Measurements from ENCODE around the gene NECAP2.
A peak's percentile ranks its signal among the peaks of the same experiment; 100 is the strongest.

The NECAP2 gene

DNA sequence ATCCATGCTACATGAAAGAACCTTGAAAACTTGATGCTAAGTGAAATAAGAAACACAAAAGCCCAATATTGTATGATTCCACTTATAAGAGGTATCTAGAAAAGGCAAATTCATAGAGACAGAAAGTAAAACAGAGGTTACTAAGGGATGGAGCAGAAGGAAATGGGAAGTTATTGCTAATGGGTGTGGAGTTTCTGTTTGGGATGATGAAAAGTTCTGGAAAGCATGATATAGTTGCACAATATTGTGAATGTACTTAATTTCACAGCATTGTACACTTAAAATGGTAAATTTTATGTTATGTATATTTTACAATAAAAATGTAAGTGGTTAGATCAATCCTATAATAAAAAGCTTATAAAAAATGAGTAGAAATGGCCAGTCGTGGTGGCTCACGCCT is 1.6 kb upstream of the NECAP2 start:
- TF ChIP-seq ZNF70 (CRISPR knock-in tag; IDR thresholded peaks at IDR 0.05) (no peak), TOX (CRISPR knock-in tag; IDR thresholded peaks at IDR 0.05; ENCODE audit: borderline replicate concordance) (no peak), ZNF8 (CRISPR knock-in tag; IDR thresholded peaks at IDR 0.05) (no peak), GLIS3 (CRISPR knock-in tag; IDR thresholded peaks at IDR 0.05) (no peak), ESRRG (CRISPR knock-in tag; IDR thresholded peaks at IDR 0.05) (no peak), ZFP3 (CRISPR knock-in tag; IDR thresholded peaks at IDR 0.05) (no peak), OSR1 (CRISPR knock-in tag; IDR thresholded peaks at IDR 0.05) (no peak), ARNTL (CRISPR knock-in tag; IDR thresholded peaks at IDR 0.05; ENCODE audit: borderline replicate concordance, low read depth) (no peak), SNAI2 (CRISPR knock-in tag; IDR thresholded peaks at IDR 0.05) (no peak), CSDC2 (CRISPR knock-in tag; IDR thresholded peaks at IDR 0.05) (no peak), ZC3H10 (CRISPR knock-in tag; IDR thresholded peaks at IDR 0.05) (no peak), ZFP30 (CRISPR knock-in tag; IDR thresholded peaks at IDR 0.05) (no peak)
- TF ChIP-seq, protein P1, sequence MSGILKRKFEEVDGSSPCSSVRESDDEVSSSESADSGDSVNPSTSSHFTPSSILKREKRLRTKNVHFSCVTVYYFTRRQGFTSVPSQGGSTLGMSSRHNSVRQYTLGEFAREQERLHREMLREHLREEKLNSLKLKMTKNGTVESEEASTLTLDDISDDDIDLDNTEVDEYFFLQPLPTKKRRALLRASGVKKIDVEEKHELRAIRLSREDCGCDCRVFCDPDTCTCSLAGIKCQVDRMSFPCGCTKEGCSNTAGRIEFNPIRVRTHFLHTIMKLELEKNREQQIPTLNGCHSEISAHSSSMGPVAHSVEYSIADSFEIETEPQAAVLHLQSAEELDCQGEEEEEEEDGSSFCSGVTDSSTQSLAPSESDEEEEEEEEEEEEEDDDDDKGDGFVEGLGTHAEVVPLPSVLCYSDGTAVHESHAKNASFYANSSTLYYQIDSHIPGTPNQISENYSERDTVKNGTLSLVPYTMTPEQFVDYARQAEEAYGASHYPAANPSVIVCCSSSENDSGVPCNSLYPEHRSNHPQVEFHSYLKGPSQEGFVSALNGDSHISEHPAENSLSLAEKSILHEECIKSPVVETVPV (CRISPR knock-in tag; IDR thresholded peaks at IDR 0.05) = no peak
- TF ChIP-seq, protein P2, sequence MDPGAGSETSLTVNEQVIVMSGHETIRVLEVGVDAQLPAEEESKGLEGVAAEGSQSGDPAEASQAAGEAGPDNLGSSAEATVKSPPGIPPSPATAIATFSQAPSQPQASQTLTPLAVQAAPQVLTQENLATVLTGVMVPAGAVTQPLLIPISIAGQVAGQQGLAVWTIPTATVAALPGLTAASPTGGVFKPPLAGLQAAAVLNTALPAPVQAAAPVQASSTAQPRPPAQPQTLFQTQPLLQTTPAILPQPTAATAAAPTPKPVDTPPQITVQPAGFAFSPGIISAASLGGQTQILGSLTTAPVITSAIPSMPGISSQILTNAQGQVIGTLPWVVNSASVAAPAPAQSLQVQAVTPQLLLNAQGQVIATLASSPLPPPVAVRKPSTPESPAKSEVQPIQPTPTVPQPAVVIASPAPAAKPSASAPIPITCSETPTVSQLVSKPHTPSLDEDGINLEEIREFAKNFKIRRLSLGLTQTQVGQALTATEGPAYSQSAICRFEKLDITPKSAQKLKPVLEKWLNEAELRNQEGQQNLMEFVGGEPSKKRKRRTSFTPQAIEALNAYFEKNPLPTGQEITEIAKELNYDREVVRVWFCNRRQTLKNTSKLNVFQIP (CRISPR knock-in tag; IDR thresholded peaks at IDR 0.05; ENCODE audit: borderline replicate concordance, low read depth) = no peak
- no peak for ATAC-seq

DNA sequence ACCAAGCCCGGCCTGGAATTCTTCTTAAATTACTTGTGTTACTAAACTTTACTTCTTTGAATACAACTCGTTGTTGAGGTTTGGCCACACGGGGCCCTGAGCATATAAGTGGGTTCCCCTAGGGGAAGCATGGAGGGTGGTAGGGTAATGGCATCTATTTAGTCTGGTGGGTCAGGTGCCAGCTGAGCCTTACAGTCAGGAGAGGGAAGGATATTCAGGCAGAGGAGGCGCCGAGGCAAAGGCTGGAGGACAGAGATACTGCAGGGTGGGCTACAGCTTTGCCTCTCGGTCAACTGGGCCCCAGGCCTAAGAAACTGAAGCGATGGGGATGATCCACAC is 424 bp upstream of the NECAP2 start:
- ATAC-seq = peak; percentile 61
- no peak for TF ChIP-seq ZNF8 (CRISPR knock-in tag; IDR thresholded peaks at IDR 0.05)
- TF ChIP-seq CSDC2 (CRISPR knock-in tag; IDR thresholded peaks at IDR 0.05) = no peak
- TF ChIP-seq, protein P3, sequence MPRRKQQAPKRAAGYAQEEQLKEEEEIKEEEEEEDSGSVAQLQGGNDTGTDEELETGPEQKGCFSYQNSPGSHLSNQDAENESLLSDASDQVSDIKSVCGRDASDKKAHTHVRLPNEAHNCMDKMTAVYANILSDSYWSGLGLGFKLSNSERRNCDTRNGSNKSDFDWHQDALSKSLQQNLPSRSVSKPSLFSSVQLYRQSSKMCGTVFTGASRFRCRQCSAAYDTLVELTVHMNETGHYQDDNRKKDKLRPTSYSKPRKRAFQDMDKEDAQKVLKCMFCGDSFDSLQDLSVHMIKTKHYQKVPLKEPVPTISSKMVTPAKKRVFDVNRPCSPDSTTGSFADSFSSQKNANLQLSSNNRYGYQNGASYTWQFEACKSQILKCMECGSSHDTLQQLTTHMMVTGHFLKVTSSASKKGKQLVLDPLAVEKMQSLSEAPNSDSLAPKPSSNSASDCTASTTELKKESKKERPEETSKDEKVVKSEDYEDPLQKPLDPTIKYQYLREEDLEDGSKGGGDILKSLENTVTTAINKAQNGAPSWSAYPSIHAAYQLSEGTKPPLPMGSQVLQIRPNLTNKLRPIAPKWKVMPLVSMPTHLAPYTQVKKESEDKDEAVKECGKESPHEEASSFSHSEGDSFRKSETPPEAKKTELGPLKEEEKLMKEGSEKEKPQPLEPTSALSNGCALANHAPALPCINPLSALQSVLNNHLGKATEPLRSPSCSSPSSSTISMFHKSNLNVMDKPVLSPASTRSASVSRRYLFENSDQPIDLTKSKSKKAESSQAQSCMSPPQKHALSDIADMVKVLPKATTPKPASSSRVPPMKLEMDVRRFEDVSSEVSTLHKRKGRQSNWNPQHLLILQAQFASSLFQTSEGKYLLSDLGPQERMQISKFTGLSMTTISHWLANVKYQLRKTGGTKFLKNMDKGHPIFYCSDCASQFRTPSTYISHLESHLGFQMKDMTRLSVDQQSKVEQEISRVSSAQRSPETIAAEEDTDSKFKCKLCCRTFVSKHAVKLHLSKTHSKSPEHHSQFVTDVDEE (CRISPR knock-in tag; IDR thresholded peaks at IDR 0.05) = no peak; the same call in 1 of the 2 replicates
- no peak for TF ChIP-seq ESRRG (CRISPR knock-in tag; IDR thresholded peaks at IDR 0.05)
- no peak for TF ChIP-seq GLIS3 (CRISPR knock-in tag; IDR thresholded peaks at IDR 0.05)
- TF ChIP-seq, protein P4, sequence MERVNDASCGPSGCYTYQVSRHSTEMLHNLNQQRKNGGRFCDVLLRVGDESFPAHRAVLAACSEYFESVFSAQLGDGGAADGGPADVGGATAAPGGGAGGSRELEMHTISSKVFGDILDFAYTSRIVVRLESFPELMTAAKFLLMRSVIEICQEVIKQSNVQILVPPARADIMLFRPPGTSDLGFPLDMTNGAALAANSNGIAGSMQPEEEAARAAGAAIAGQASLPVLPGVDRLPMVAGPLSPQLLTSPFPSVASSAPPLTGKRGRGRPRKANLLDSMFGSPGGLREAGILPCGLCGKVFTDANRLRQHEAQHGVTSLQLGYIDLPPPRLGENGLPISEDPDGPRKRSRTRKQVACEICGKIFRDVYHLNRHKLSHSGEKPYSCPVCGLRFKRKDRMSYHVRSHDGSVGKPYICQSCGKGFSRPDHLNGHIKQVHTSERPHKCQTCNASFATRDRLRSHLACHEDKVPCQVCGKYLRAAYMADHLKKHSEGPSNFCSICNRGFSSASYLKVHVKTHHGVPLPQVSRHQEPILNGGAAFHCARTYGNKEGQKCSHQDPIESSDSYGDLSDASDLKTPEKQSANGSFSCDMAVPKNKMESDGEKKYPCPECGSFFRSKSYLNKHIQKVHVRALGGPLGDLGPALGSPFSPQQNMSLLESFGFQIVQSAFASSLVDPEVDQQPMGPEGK (CRISPR knock-in tag; IDR thresholded peaks at IDR 0.05; ENCODE audit: borderline replicate concordance) = no peak
- no peak for TF ChIP-seq ZNF70 (CRISPR knock-in tag; IDR thresholded peaks at IDR 0.05)
- no peak for TF ChIP-seq ZC3H10 (CRISPR knock-in tag; IDR thresholded peaks at IDR 0.05)
- no peak for TF ChIP-seq TOX (CRISPR knock-in tag; IDR thresholded peaks at IDR 0.05; ENCODE audit: borderline replicate concordance)
- TF ChIP-seq BACH2 (CRISPR knock-in tag; IDR thresholded peaks at IDR 0.05; ENCODE audit: borderline replicate concordance) = no peak

DNA sequence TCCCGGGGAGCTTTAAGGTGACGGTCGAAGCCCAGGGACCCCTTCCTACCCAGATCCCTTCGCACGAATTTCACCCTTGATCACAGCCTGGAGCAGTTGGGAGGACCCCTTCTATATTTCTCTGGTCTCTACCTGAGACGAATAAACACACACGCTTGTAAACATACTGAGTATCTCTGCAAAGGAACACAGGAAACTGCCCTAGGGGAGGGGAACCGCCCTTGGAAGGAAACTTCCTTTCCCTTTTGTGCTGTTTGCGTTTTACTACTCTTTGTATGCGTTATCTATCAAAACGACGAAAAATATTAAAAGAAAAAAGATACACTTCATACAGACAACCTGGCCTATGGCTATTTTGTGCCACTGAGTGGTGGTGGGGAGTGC is 750 bp downstream of the NECAP2 start:
- no peak for TF ChIP-seq ZFP30 (CRISPR knock-in tag; IDR thresholded peaks at IDR 0.05)
- TF ChIP-seq ISL1 (CRISPR knock-in tag; IDR thresholded peaks at IDR 0.05) = no peak
- TF ChIP-seq, protein P2 (CRISPR knock-in tag; IDR thresholded peaks at IDR 0.05; ENCODE audit: borderline replicate concordance, low read depth) = no peak
- no peak for TF ChIP-seq ZC3H10 (CRISPR knock-in tag; IDR thresholded peaks at IDR 0.05)
- TF ChIP-seq, protein P3 (CRISPR knock-in tag; IDR thresholded peaks at IDR 0.05) = no peak
- no peak for TF ChIP-seq OSR1 (CRISPR knock-in tag; IDR thresholded peaks at IDR 0.05)
- no peak for TF ChIP-seq ESRRG (CRISPR knock-in tag; IDR thresholded peaks at IDR 0.05)
- no peak for TF ChIP-seq BACH2 (CRISPR knock-in tag; IDR thresholded peaks at IDR 0.05; ENCODE audit: borderline replicate concordance)
- TF ChIP-seq TOX (CRISPR knock-in tag; IDR thresholded peaks at IDR 0.05; ENCODE audit: borderline replicate concordance) = no peak
- TF ChIP-seq CSDC2 (CRISPR knock-in tag; IDR thresholded peaks at IDR 0.05) = no peak
- TF ChIP-seq, protein P5, sequence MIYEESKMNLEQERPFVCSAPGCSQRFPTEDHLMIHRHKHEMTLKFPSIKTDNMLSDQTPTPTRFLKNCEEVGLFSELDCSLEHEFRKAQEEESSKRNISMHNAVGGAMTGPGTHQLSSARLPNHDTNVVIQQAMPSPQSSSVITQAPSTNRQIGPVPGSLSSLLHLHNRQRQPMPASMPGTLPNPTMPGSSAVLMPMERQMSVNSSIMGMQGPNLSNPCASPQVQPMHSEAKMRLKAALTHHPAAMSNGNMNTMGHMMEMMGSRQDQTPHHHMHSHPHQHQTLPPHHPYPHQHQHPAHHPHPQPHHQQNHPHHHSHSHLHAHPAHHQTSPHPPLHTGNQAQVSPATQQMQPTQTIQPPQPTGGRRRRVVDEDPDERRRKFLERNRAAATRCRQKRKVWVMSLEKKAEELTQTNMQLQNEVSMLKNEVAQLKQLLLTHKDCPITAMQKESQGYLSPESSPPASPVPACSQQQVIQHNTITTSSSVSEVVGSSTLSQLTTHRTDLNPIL (CRISPR knock-in tag; IDR thresholded peaks at IDR 0.05; ENCODE audit: low read depth) = no peak
- TF ChIP-seq SNAI2 (CRISPR knock-in tag; IDR thresholded peaks at IDR 0.05) = no peak
- peak; percentile 28 for ATAC-seq

Data from SK-N-SH treated with all-trans-retinoic acid at 6 μM for 48 hours (cell line).